Prostate gland (tissue), 2 donors: ENCODE data around the gene KCNS3.

Experiments used
- CTCF ChIP-seq, 4 experiments: fragments of 200-600 bp in 2 of 4; fragments of 450-650 bp in 2 of 4; sonication (generic) in 2 of 4; IDR thresholded peaks; 1 replicate in 3 of 4; 2 replicates in 1 of 4; pipeline ENCODE4 v1.5.1; 2016 to 2019; ENCODE audit warnings: antibody characterized with exemption in 4 of 4, mild to moderate bottlenecking in 2 of 4, moderate library complexity in 2 of 4
- POLR2A ChIP-seq: fragments of 450-650 bp; IDR thresholded peaks from one replicate; pipeline ENCODE4 v1.6.1; 2016; ENCODE audit warnings: antibody characterized with exemption, mild to moderate bottlenecking
- POLR2AphosphoS5 ChIP-seq: sonication (generic); formaldehyde crosslinking; IDR thresholded peaks from one replicate; pipeline ENCODE4 v1.6.1; 2017; ENCODE audit warnings: antibody characterized with exemption

DNA sequence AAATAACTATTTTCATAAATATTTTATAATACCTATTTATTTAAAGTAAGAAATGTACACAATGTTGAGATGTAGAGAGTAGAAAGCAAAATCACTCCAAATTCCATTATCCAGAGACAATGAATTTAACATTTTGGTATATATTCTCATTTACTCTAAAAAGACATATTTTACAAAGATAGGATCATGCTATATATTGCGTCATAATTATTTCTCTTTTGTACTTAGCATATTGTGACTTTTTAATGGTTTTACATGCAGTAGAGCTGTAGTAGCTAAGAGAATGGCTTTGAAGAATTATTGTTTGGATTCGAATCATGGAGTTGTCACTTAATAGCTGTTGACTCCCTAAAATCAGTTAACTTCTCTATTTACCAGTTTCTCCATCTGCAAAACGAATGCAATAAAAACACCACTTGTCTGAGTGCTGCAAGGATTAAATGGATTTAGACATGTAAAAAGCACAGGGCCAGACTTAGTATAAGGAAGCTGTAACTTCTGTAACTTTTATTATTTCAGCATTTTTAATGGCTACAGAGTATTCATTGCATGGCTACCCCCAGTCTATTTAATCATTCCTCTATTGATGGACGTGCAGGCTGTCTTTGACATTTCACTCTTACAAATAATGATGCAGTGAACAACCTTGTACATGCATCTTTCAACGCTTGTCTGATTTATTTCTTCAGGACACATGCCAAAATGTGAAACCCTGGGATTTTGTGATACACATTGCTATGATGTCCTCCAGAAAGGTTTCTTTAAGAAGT, 33.2 kb downstream of the KCNS3 start:
- TF ChIP-seq CTCF (IDR thresholded peaks at IDR 0.05) = no peak
- no peak for TF ChIP-seq POLR2AphosphoS5
- TF ChIP-seq POLR2A = no peak
